HG02870 (cell line): Measurements from ENCODE around the gene SSX2IP.
A peak's percentile ranks its signal among the peaks of the same experiment; 100 is the strongest.
"Not testable (repeated sequence)": the region's sequence is repeated elsewhere in the genome, so short reads cannot be mapped to it uniquely, and the experiment has no call there.

Experiments used
- ATAC-seq: cut with Tn5 transposase; IDR thresholded peaks from one replicate; pipeline ENCODE4 v1.9.1; 2021; ENCODE audit warnings: mild to moderate bottlenecking, moderate library complexity; ENCODE audit not compliant: unreplicated experiment

The SSX2IP gene

GRCh38 chr1:84620720-84621313 lies 69.4 kb downstream of the SSX2IP start:
- ATAC-seq, result peak; percentile 91

- ATAC-seq, result no peak
Measured at GRCh38 chr1:84619383-84620102, 70.7 kb downstream of the SSX2IP start.

- no peak for ATAC-seq
Measured at GRCh38 chr1:84617349-84617748, 72.9 kb downstream of the SSX2IP start.

DNA sequence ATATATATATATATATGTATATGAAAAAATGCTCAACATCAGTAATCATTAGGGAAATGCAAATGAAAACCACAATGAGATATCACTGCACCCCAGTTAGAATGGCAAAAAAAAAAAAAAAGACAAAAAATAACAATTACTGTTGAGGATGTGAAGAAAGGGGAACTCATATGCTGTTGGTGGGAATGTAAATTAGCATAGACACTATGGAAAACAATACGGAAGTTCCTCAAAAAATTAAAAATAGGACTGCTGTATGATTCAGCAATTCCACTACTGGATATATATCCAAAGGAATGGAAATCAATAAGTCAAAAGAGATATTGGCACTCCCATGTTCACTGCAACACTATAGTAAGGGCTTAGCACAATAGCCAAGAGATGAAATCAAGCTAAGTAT lies 74.5 kb downstream of the SSX2IP start:
- ATAC-seq, result no peak

- ATAC-seq, result no peak
Measured at GRCh38 chr1:84613887-84614286, 76.4 kb downstream of the SSX2IP start.

DNA sequence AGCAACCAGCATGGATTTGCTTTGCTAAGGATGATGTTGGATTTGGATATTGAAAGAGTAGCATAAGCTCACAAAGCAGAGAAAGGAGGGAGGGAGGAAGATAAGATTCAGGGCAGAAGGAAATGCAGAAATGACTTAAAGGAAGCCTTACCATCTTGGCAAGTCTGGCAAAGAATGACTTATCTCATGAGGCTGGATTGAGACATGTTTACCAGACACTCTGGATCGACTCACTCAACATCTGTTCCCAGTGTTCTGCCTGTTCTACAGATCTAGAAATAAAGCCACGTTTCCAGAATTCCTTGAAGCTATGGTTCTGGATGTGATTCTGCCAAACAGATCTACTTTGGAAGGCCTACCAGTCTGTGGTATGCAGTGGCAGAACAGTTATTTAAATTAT lies 77.2 kb downstream of the SSX2IP start:
- ATAC-seq, result no peak

- ATAC-seq, result no peak
Measured at GRCh38 chr1:84611796-84612195, 78.5 kb downstream of the SSX2IP start.

DNA sequence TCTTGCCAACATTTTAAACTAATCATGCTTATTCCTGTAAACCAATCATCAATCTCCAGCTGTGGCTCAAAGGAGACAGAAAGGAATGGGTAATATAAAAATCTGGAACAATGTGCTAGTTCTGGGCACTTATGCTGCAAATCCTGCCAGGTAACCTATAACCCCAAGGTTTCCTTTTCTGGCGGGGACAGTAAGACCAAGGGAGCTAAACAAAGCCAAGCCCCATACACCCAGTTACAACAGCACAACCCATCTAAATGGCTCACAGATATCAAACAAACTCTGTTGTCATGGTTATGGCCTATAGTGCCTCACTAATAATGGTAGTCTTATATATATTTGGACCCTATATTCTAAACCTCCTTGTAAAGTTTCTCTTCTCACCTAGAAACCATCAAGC lies 79.2 kb downstream of the SSX2IP start:
- no peak for ATAC-seq

GRCh38 chr1:84606977-84607376 lies 83.3 kb downstream of the SSX2IP start:
- no peak for ATAC-seq

GRCh38 chr1:84605157-84605556 lies 85.1 kb downstream of the SSX2IP start:
- ATAC-seq, result no peak

DNA sequence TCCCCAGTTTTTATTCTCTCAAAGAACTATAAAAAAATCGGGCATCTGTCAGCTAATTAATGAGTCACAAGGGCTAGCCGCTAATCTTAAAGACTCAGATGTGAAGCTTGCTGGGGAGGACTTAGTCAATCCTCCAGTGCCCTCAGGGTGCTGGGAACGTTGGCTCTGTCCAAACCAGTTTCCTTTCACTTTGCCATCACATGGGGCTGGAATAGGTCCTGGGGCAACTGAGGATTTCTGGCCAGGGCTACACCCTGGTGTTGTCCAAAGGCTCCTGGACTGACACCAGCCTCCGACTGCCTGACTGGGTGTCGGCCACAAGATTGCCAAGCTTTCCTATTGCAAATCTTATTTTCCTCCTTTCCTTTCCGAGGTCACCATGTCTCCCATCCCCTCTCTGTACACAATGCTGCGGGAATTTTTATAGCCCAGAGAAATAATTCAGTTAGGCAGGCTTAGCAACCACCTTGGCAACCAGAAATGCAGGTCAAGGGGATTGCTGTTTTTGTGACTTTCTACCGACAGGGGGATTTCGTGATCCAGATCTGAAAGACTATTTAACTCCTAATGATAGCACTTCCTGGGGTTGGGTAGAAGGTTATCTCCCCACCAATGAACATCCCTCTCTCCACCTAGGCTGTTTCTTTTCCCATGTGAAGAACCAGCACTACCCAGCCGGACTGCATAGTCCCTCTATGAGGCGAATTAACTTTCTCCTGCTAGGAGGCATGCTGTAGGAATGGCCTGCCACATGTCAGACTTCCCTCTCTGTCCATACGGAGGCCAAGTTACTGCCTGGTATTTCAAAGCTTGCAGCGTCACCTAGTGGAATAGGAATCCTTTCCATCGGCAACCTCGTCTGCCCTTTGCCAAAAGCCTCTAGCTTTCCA lies 86.1 kb downstream of the SSX2IP start:
- no peak for ATAC-seq

DNA sequence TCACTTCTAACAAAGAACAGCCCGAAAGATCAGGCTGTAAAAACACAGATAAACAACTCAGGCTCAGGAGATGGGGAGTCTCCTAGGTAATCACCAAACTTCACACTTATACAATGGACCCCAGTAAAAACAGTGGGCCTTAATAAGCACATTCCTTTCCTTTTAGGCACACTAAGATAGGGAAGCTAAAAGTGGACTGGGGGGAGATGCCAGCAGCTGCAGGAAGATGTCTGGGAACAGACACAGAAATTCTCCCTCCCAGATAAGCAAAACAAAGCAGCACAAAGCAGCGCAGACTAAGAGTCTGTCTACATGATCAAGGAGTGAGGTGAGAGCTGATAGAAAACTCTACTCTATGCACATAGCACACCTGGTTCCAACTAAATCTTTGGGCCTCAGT lies 87.0 kb downstream of the SSX2IP start:
- no peak for ATAC-seq

DNA sequence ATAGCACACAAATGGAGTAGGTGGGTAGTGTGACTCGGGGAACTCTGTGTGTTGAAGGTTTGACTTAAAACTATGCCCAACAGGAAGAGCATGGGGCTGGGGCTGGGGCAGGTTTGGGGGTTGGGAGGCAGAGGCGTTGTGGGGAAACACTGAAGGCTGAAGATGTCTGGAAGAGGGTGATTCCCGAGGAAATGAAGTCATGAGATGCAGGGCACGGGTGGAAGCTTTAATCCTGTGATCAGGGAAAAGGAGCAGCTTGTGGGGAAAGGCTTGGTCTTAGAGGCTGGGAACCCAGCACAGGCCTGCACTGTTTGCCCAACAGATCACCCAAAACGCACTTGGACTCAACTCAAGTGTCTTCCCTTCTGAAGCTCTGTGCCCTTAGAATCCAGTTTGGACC lies 89.5 kb downstream of the SSX2IP start:
- ATAC-seq, result no peak

DNA sequence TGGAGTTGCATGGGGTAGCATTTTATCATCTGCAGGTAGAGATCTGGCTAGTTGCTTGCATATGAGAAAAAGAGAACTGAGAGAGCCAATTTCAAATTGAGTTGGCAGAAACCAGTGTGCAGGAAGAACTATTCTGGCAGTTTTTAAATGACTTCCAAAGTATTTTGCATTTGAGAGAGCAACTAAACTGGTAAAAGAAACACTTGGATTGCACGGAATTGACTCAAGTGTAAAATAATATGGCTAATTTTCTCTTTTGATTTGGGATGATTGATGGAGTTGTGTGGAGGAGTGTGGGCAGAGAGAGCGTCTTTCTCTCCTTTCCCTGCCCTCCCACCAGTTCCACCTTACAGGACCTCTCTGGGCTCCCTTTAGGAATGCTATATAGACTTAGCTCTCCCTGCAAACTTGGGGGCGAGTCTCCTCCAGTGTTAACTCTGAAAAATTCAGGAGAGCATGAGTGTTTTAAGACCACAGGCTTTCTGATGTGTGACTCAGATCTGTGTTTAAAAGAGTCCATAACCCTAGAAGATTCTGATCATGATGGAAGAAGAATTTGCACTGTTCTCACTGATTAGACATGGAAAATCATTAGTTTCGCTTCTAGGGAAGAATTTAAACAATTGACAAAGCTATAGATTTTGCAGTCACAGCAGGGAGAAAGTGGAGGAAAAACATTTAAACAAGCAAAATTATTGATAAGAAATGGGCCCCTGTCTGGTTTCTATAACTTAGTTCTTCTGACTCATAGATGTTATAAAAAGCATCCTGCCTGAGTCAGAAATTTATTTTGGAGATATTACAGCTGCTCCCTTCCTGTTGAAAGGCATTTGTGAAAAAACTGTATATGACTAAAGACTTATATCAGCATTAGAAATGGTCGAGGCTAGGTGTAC lies 91.2 kb downstream of the SSX2IP start:
- ATAC-seq, result peak; percentile 78

DNA sequence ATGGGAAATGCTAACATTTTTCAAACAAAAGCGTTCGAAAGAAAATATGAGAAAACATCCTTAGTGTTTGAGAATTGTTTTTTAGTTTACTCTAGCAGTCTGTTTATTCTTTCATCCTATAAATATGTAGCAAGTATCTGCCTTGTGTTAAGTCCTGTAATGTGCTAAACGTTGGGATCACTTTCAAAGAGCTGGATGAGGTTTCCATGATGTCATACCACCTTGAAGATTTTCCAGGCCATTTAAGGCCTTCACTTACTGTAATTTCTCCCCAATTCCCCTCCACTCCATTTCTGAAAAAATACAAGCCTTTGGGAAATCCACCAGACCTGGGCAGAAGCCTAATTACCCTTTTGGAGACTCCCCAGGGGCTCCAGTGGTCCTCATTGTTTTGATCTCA lies 91.8 kb downstream of the SSX2IP start:
- ATAC-seq, result peak; percentile 2

DNA sequence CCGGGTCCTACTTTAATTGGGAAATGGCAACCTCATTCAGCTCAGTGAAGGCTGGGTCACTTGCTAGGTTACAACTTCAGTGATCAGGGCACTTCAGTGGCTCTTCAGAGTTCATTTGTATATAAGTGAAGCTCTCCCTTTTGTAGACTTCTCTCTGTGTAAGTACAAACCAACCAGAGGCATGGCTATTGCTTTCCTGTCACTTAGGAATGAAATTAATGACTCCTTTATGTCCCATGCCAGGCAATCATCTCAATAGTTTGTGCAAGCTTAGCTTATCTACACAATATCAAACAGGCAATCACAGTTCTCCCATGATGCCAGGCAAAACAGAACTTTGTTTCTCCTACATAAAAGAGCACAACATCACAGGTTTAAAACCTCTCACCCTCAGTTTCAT lies 93.2 kb downstream of the SSX2IP start:
- ATAC-seq, result no peak

GRCh38 chr1:84594959-84595358 lies 95.3 kb downstream of the SSX2IP start:
- not testable (repeated sequence) for ATAC-seq
